Adipose tissue (tissue), 3 donors: ENCODE measurements around the gene SEC22B. TPM values are rescaled to one million over a fixed set of nuclear protein-coding genes. Genes with fewer than 3 reads are reported as not detected.
"Not testable (repeated sequence)": the region's sequence is repeated elsewhere in the genome, so short reads cannot be mapped to it uniquely, and the experiment has no call there.

Source experiments
- H3K27ac ChIP-seq: one replicate; pipeline ENCODE4 v1.5.1; 2013; ENCODE audit warnings: low read depth, low read length
- WGBS, 3 donors: extraction: QIAGEN DNeasy Blood & Tissue Kit; methylation state at CpG; one replicate each; pipeline ENCODE4 v1.1.7; 2013; 5-methylcytosine and 5-hydroxymethylcytosine counted together
- polyA plus RNA-seq, 3 donors: library from polyadenylated mRNA; stranded (reverse); fragments of 200-250 nt; gene quantifications; one replicate each; pipeline ENCODE4 v1.2.3, GENCODE V29; 2013
- donor health status: healthy with polysubstance abuse.
- donor health status: Bipolar disorder and iron deficiency.
- donor health status: healthy.

Gene SEC22B
- polyA plus RNA-seq, 3 donors, result 10.9 to 30.4 (median 17.2) TPM

DNA sequence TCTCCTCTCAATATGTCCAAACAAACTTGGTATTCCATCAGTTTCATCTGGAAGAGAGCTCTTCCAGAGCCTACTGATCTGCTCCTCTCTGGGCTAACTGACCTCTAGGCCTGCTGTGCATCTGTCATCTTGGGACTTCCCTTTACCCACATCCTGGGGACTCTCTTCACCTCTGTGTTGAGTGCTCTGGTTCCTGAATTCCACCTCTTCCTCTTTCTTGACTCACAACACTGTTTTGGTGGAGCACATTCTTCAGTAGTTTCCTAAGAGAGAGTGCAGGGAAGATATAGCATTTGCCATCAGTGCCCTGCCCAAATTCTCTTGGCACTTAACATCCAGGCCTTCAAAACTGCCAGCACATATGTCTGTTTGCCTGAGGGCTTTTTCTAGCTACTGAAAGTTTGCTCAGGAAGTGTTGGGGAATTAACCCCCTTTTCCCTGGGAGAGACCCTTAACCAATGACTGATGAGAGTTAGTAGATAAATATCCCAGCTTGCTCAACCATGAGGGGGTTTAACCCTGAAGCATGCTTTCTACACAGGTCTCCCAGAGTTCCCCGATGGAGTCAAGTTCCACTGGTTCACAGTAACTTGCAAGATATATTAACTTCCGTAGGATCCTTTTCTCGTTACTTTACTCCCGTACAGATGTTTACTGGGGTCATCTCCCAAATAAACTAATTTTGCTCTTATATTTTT is 52.4 kb downstream of the SEC22B start:
- WGBS, 3 donors, result 78 to 81% (median 80%) methylated on average over 4 of the region's 4 CpGs
- H3K27ac ChIP-seq, result not testable (repeated sequence)

DNA sequence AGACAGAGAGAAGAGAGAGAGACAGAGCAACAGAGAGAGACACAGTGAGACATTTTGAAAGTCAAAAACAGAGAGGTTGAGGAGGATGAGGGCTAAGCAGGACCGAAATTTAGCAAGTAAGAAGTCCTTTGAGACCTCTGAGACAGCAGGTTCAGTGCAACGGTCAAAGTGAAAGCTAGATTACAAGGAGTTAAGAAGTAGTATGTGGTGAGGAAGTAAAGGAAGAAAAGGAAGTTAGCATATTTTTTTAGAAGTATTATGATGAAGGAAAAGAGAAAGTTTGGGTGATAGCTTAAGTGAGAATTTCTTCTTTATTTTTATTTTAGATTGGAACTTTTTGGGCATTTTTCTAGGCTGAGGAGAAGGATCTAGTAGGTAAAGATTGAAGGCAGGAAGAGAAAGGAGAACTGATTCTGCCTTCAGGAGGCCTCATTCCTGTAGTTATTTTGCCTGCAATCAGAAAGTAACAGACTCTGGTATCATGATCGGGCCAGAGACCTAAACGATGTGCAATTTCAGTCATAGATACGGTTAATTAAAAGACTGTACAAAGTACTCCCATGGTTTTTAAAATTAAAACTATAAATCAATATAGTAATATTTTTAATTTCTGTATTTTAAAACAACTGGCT is 53.9 kb downstream of the SEC22B start:
- WGBS, 3 donors, result 14 to 29% methylated on average over 1 of the region's 5 CpGs; no CpG with 5 or more reads in 1 of the 3 donors
- H3K27ac ChIP-seq, result not testable (repeated sequence)

- H3K27ac ChIP-seq, result not testable (repeated sequence)
- 50 to 95% (median 87%) methylated on average over 1 of the region's 1 CpG for WGBS, 3 donors
Observed at GRCh38 chr1:120121830-120122229, 54.5 kb downstream of the SEC22B start.

DNA sequence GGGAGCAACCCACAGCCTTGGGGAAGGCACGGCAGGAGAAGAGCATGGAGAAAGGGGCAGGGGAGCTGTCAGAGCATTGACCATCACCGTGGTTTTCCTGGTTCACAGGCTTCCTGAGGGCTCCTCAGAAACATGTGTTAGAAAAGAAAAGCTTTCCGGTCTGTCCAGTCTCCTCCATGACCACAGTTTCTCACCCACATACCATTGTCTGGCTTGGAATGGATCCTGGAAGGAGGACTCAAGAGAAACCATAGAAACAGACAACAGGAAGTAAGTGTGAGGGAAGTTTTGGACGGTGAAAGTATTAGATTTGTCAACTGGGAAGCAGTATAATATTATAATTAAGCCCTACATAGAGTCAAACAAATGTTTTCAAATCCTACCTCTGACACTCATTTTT is 55.8 kb downstream of the SEC22B start:
- 0% methylated on average over 1 of the region's 4 CpGs; no CpG with 5 or more reads in 2 of the 3 donors for WGBS, 3 donors
- H3K27ac ChIP-seq, result not testable (repeated sequence)

- WGBS, 3 donors, result 16 to 22% (median 18%) methylated on average over 2 to 3 of the region's 4 CpGs
- H3K27ac ChIP-seq, result not testable (repeated sequence)
Observed at GRCh38 chr1:120117371-120118177, 58.7 kb downstream of the SEC22B start.

DNA sequence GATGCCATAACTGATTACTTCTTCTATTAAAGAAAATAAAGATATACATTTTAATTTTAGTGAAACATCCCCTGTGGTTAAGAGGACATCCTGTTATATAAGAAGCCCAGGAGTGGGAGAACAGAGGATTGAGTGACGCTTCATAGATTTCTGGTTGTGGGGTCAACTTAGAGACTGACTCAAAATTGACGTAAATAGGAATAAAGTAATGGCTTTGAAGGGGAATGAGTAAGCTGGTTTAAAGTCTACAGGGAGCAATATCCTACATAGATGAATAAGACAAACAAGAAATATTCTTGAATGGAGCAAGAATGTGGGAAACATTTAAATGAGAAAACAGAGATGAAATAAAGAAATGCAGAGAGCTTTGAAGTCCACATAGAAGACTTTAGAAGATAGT is 60.2 kb downstream of the SEC22B start:
- 75 to 98% (median 76%) methylated on average over 2 of the region's 2 CpGs for WGBS, 3 donors
- H3K27ac ChIP-seq, result not testable (repeated sequence)

DNA sequence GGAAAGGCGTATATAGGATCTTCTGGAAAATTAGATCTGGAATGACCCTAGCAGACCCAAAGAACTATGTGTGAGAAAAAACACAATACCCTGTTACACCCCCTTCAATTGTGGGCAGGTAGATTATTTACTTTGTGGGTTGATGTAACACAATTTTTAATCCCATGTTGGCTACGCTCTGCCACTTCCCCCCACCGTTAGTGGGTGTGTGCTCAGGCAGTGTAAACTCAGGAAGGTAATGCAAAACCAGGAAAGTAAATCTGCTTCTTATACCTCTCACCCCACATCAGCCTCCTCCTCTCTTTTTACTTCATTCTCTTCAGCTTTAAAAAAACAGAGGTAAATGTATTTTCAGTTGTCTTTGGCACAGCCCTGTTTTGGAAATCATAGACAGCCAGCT is 63.2 kb downstream of the SEC22B start:
- WGBS, 3 donors, result 63% methylated on average over 1 of the region's 3 CpGs; no CpG with 5 or more reads in 2 of the 3 donors
- not testable (repeated sequence) for H3K27ac ChIP-seq

- not testable (repeated sequence) for H3K27ac ChIP-seq
Observed at GRCh38 chr1:120112212-120112611, 64.1 kb downstream of the SEC22B start.

DNA sequence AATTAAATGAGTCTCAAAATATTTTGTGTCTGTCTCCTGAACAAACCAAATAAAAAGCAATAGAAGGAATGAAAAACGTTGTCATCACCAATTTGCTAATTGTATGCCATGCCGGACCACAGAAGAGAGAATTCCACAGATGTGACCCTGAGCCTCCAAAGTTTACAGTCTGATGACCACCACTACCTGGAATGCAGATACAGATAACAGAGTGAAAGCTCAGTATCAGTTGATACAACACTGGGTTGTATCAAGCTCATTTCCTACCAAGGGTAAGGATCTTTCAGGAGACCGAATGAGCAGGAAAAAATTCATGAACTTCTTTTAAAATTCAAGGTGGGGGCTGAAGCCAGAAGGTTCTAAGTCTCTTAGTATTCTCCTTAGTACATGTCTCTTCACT is 64.5 kb downstream of the SEC22B start:
- no CpG with 5 or more reads among the region's 3 CpGs for whole genome bisulfite sequencing, 3 donors
- H3K27ac ChIP-seq, result not testable (repeated sequence)

More at GRCh38 chr1:120112212-120112611, 64.1 kb downstream of the SEC22B start:
- 74 to 81% (median 77%) methylated on average over 5 of the region's 5 CpGs for WGBS, 3 donors

DNA sequence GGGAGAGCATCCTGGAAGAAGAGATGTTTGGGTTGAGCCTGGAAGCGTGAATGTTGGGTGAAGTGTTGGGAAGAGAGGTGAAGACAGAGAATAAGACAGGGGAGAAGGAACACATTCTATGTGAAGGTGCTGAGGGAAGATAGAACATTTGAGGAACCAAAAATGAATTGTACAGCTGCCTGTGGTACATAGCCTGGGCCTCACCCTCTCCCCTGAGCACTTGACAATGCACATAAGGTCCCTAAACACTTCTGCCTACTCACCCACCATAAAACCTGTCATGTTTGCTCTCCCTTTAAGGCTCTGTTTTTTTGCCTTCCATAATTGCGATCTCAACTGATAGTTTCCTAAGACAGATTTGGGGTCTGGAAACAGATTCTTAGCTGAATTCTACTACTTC is 65.3 kb downstream of the SEC22B start:
- not testable (repeated sequence) for H3K27ac ChIP-seq
- WGBS, 3 donors, result 88% methylated on average over 1 of the region's 2 CpGs; no CpG with 5 or more reads in 2 of the 3 donors

GRCh38 chr1:120109656-120110055 is 66.7 kb downstream of the SEC22B start:
- H3K27ac ChIP-seq, result not testable (repeated sequence)
- WGBS, 3 donors, result 89 to 93% (median 92%) methylated on average over 6 to 7 of the region's 9 CpGs

DNA sequence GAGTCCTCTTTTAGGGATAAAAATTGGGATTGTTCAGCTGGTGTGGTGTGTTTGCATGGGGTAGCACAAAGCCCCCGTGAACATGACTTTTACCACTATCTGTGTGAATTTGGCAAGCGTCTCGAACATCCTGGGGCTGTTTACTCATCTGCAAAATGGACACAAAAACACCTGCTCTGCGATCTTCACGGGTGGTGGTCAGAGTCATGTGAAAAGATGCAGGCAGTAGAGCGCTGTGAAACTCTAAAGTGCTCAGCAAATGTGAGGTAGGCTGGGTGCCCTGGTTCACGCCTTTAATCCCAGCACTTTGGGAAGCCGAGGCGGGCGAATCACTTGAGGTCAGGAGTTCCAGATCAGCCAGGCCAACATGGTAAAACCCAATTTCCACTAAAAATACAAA is 67.1 kb downstream of the SEC22B start:
- not testable (repeated sequence) for H3K27ac ChIP-seq
- WGBS, 3 donors, result 94 to 98% (median 97%) methylated on average over 5 to 9 of the region's 10 CpGs

GRCh38 chr1:120105288-120105687 is 71.0 kb downstream of the SEC22B start:
- 53 to 84% (median 65%) methylated on average over 1 of the region's 2 CpGs for whole genome bisulfite sequencing, 3 donors
- not testable (repeated sequence) for H3K27ac ChIP-seq

DNA sequence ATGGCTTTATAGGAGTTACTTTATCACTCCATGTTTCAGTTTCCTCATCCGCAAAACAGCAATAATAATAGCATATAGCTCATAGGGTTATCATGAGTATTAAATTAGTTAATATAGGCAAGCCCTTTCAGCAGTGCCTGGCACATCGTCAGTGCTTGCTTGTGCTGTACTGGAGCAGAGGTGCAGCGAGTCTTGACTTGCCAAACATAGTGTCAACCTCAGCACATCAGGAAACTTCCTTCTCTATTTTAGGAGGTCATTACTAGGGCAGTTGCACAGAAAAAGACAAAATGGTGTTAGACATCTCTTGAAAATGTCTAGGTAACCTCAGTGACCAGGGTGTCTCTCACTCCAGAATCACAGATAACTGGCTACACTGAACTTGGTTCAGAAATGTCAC is 72.6 kb downstream of the SEC22B start:
- not testable (repeated sequence) for H3K27ac ChIP-seq
- WGBS, 3 donors, result no CpG with 5 or more reads among the region's 3 CpGs

- WGBS, 3 donors, result 64 to 84% methylated on average over 1 of the region's 1 CpG; no CpG with 5 or more reads in 1 of the 3 donors
- not testable (repeated sequence) for H3K27ac ChIP-seq
Observed at GRCh38 chr1:120101593-120101992, 74.7 kb downstream of the SEC22B start.

Other genes with a start within 250 kb of the SEC22B start
- 10 to 100 TPM in 2 of 3 donors, 1 to 10 TPM in 1; 6.4 to 29.0 (median 15.4) TPM for gene NOTCH2, start 106.9 kb downstream of the SEC22B start, polyA plus RNA-seq
- 1 to 10 TPM; 7.0 to 8.9 (median 8.2) TPM for gene NBPF8, start 238.5 kb upstream of the SEC22B start, polyA plus RNA-seq